Rectal smooth muscle tissue (tissue), 1 donor: ENCODE results near the gene ECE1.

ENCODE experiments used
- H3K27ac ChIP-seq: one replicate; pipeline ENCODE4 v1.7.0; 2013; ENCODE audit warnings: low read depth, low read length, inconsistent platforms
- H3K27me3 ChIP-seq: one replicate; pipeline ENCODE4 v1.7.0; 2013; ENCODE audit warnings: low read length; ENCODE audit not compliant: control insufficient read depth, insufficient read depth
- H3K36me3 ChIP-seq: one replicate; pipeline ENCODE4 v1.7.0; 2013; ENCODE audit warnings: low read length; ENCODE audit not compliant: control insufficient read depth, insufficient read depth
- H3K4me1 ChIP-seq: one replicate; pipeline ENCODE4 v1.7.0; 2013; ENCODE audit warnings: low read length; ENCODE audit not compliant: control insufficient read depth, insufficient read depth
- H3K4me3 ChIP-seq: one replicate; pipeline ENCODE4 v1.7.0; 2013; ENCODE audit warnings: low read length
- H3K9ac ChIP-seq: one replicate; pipeline ENCODE4 v1.7.0; 2013; ENCODE audit warnings: low read length

ECE1 gene

GRCh38 chr1:21312407-21312992, 22.2 kb upstream of the ECE1 start:
- H3K27ac ChIP-seq = no peak overlapping the region
- peaks cover 60% of the 10 kb centered on the region for H3K4me1 ChIP-seq
- H3K27me3 ChIP-seq = no peaks in the 10 kb centered on the region
- H3K9ac ChIP-seq = no peak overlapping the region
- H3K4me3 ChIP-seq = no peak overlapping the region
- H3K36me3 ChIP-seq = no peaks in the 10 kb centered on the region

GRCh38 chr1:21311016-21311415, 20.8 kb upstream of the ECE1 start:
- no peak overlapping the region for H3K9ac ChIP-seq
- H3K27me3 ChIP-seq = no peaks in the 10 kb centered on the region
- no peaks in the 10 kb centered on the region for H3K36me3 ChIP-seq
- peaks cover 60% of the 10 kb centered on the region for H3K4me1 ChIP-seq
- peak overlapping the region; percentile 10 for H3K27ac ChIP-seq
- H3K4me3 ChIP-seq = no peak overlapping the region

GRCh38 chr1:21308847-21309652, 18.8 kb upstream of the ECE1 start:
- peak overlapping the region; percentile 91 for H3K27ac ChIP-seq
- H3K36me3 ChIP-seq = no peaks in the 10 kb centered on the region
- H3K4me3 ChIP-seq = peak overlapping the region; percentile 1
- H3K27me3 ChIP-seq = no peaks in the 10 kb centered on the region
- H3K9ac ChIP-seq = peak overlapping the region; percentile 39
- H3K4me1 ChIP-seq = peaks cover 69% of the 10 kb centered on the region

- peak overlapping the region; percentile 39 for H3K9ac ChIP-seq
- no peaks in the 10 kb centered on the region for H3K36me3 ChIP-seq
- peak overlapping the region; percentile 91 for H3K27ac ChIP-seq
- peaks cover 63% of the 10 kb centered on the region for H3K4me1 ChIP-seq
- H3K27me3 ChIP-seq = no peaks in the 10 kb centered on the region
- peak overlapping the region; percentile 1 for H3K4me3 ChIP-seq
Measured at GRCh38 chr1:21308330-21308729, 18.1 kb upstream of the ECE1 start.

- Histone ChIP-seq H3K4me3 (no peak overlapping the region), H3K4me1 (peaks cover 61% of the 10 kb centered on the region), H3K27ac (peak overlapping the region; percentile 91), H3K27me3 (no peaks in the 10 kb centered on the region), H3K36me3 (no peaks in the 10 kb centered on the region), H3K9ac (no peak overlapping the region)
Measured at GRCh38 chr1:21307663-21308305, 17.5 kb upstream of the ECE1 start.

GRCh38 chr1:21307210-21307609, 16.9 kb upstream of the ECE1 start:
- H3K4me1 ChIP-seq = peaks cover 61% of the 10 kb centered on the region

GRCh38 chr1:21305900-21306189, 15.6 kb upstream of the ECE1 start:
- no peak overlapping the region for H3K4me3 ChIP-seq
- H3K36me3 ChIP-seq = no peaks in the 10 kb centered on the region
- peak overlapping the region; percentile 15 for H3K27ac ChIP-seq
- no peaks in the 10 kb centered on the region for H3K27me3 ChIP-seq
- H3K4me1 ChIP-seq = peaks cover 60% of the 10 kb centered on the region
- no peak overlapping the region for H3K9ac ChIP-seq

More at GRCh38 chr1:21307210-21307609, 16.9 kb upstream of the ECE1 start:
- Histone ChIP-seq H3K36me3 (no peaks in the 10 kb centered on the region), H3K9ac (no peak overlapping the region), H3K27ac (peak overlapping the region; percentile 91), H3K4me3 (no peak overlapping the region), H3K27me3 (no peaks in the 10 kb centered on the region)

GRCh38 chr1:21305155-21305899, 15.1 kb upstream of the ECE1 start:
- H3K9ac ChIP-seq = no peak overlapping the region
- peaks cover 55% of the 10 kb centered on the region for H3K4me1 ChIP-seq
- H3K4me3 ChIP-seq = no peak overlapping the region
- H3K27ac ChIP-seq = peak overlapping the region; percentile 15
- H3K36me3 ChIP-seq = no peaks in the 10 kb centered on the region
- H3K27me3 ChIP-seq = no peaks in the 10 kb centered on the region

- H3K9ac ChIP-seq = no peak overlapping the region
- no peaks in the 10 kb centered on the region for H3K27me3 ChIP-seq
- no peak overlapping the region for H3K4me3 ChIP-seq
- H3K4me1 ChIP-seq = peaks cover 50% of the 10 kb centered on the region
- H3K36me3 ChIP-seq = no peaks in the 10 kb centered on the region
- H3K27ac ChIP-seq = peak overlapping the region; percentile 19
Measured at GRCh38 chr1:21304488-21304887, 14.2 kb upstream of the ECE1 start.

GRCh38 chr1:21302747-21303715, 12.8 kb upstream of the ECE1 start:
- peaks cover 37% of the 10 kb centered on the region for H3K4me1 ChIP-seq
- no peaks in the 10 kb centered on the region for H3K27me3 ChIP-seq
- H3K9ac ChIP-seq = no peak overlapping the region
- H3K27ac ChIP-seq = peak overlapping the region; percentile 12
- H3K36me3 ChIP-seq = no peaks in the 10 kb centered on the region
- no peak overlapping the region for H3K4me3 ChIP-seq

- Histone ChIP-seq H3K27ac (no peak overlapping the region), H3K4me3 (no peak overlapping the region), H3K36me3 (no peaks in the 10 kb centered on the region), H3K27me3 (no peaks in the 10 kb centered on the region), H3K4me1 (peaks cover 26% of the 10 kb centered on the region), H3K9ac (no peak overlapping the region)
Measured at GRCh38 chr1:21301794-21302440, 11.7 kb upstream of the ECE1 start.
